ENCODE results near the gene ITPR2.

ITPR2 gene

DNA sequence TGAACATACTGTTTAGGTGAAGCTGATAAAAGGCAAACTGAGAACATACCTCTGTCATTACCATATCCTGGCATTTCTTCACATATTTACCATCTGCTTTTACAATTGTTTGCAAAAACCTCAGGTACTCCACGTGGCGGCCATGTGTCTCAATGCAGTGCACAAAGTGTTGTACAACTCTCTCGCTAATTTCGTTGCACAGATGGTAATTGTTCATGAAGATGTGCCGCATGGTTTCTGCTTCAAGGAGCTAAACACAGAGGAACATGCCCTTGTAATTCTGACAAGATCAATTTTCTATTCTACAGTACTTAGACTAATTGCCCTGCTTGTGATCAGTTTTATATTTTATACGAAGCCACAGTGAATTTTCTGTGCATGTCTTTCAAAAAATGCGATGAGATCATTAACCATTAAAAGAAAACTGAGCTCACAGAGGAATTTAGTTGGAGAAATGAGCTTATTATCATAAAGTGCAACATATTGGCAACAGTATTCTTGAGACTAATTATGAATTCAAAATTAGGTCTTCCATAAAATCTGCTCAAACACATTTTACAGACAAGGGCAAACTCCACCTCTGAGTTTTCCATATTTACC is 233.8 kb downstream of the ITPR2 start:
- TF ChIP-seq, protein P1, sequence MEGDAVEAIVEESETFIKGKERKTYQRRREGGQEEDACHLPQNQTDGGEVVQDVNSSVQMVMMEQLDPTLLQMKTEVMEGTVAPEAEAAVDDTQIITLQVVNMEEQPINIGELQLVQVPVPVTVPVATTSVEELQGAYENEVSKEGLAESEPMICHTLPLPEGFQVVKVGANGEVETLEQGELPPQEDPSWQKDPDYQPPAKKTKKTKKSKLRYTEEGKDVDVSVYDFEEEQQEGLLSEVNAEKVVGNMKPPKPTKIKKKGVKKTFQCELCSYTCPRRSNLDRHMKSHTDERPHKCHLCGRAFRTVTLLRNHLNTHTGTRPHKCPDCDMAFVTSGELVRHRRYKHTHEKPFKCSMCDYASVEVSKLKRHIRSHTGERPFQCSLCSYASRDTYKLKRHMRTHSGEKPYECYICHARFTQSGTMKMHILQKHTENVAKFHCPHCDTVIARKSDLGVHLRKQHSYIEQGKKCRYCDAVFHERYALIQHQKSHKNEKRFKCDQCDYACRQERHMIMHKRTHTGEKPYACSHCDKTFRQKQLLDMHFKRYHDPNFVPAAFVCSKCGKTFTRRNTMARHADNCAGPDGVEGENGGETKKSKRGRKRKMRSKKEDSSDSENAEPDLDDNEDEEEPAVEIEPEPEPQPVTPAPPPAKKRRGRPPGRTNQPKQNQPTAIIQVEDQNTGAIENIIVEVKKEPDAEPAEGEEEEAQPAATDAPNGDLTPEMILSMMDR (IDR thresholded peaks at IDR 0.05; ENCODE audit: insufficient read depth, low read length, poor library complexity, severe bottlenecking): no peak
- DNase-seq (ENCODE audit: extremely low read depth, insufficient read length): no peak
- peaks cover 11% of the 10 kb centered on the region for H3K36me3 ChIP-seq (ENCODE audit: control insufficient read depth, insufficient read depth, low read length)
- no peak overlapping the region for H3K4me3 ChIP-seq (replicated peaks; ENCODE audit: low read depth, low read length)
- no peaks in the 10 kb centered on the region for H3K27me3 ChIP-seq (replicated peaks; ENCODE audit: control insufficient read depth, insufficient read depth, low read length)

DNA sequence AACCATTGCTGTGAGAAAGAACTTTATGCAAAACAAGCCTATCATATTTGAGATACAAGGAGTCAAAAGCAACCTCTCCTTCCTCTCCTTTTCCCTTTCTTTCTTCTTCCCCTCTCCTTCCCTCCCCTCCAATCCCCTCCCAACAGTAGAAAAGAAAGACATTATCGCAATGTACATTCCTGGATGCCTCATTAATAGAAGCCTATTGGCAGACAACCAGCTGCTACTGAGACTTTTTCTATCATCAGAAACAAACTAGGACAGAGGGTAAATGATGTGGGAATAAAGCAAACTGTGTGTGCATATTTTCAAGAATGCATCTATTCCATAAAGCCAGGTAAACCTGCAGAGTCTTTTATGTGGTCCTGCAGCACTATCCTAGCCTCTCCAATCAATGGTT is 237.2 kb downstream of the ITPR2 start:
- TF ChIP-seq, protein P1 (IDR thresholded peaks at IDR 0.05; ENCODE audit: insufficient read depth, low read length, poor library complexity, severe bottlenecking): no peak
- no peaks in the 10 kb centered on the region for H3K27me3 ChIP-seq (replicated peaks; ENCODE audit: control insufficient read depth, insufficient read depth, low read length)
- H3K36me3 ChIP-seq (ENCODE audit: control insufficient read depth, insufficient read depth, low read length): peaks cover 7% of the 10 kb centered on the region
- no peak for DNase-seq (ENCODE audit: extremely low read depth, insufficient read length)
- H3K4me3 ChIP-seq (replicated peaks; ENCODE audit: low read depth, low read length): no peak overlapping the region

DNA sequence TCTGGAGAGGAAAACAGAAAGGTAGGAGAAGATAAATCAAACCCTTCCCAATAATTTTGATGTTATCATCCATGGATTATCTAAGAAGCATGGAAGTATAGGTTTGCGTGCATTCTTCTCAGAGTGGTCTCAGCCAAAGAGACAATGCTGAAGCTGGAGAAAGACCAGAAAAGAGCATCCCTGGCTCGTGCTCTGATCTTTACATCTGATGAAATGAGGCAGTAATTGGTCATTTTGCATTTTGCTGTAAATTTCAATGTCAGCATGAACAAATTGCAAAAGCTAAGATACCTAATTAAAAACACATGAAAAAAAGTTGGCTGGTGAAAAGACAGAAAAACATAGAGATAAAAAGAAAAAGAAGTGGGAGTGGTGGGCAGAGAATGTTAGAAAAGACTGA is 252.4 kb downstream of the ITPR2 start:
- DNase-seq (ENCODE audit: extremely low read depth, insufficient read length): no peak
- no peaks in the 10 kb centered on the region for H3K27me3 ChIP-seq (replicated peaks; ENCODE audit: control insufficient read depth, insufficient read depth, low read length)
- no peak overlapping the region for H3K4me3 ChIP-seq (replicated peaks; ENCODE audit: low read depth, low read length)
- TF ChIP-seq, protein P1 (IDR thresholded peaks at IDR 0.05; ENCODE audit: insufficient read depth, low read length, poor library complexity, severe bottlenecking): no peak
- peaks cover 3% of the 10 kb centered on the region for H3K36me3 ChIP-seq (ENCODE audit: control insufficient read depth, insufficient read depth, low read length)

DNA sequence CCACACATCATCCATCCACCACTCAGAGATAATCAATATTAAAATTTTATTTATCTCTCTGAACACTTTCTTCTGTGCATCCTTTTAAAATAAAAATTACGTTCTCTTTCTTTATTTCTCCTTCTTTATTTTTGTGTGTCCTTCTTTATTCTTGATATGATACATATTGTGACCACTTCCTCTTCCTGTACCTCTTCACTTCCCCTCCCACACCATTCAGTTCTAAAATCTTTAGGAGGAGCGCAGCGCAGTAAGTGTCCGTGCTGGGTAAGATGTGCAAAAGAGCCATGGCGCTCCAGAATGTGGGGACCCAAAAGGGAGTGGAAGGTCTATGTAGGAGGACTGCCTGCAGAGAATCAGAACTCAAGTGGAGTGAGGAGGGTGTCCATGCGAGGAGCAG is 256.7 kb downstream of the ITPR2 start:
- no peaks in the 10 kb centered on the region for H3K27me3 ChIP-seq (replicated peaks; ENCODE audit: control insufficient read depth, insufficient read depth, low read length)
- TF ChIP-seq, protein P1 (IDR thresholded peaks at IDR 0.05; ENCODE audit: insufficient read depth, low read length, poor library complexity, severe bottlenecking): no peak
- DNase-seq (ENCODE audit: extremely low read depth, insufficient read length): no peak
- no peak overlapping the region for H3K4me3 ChIP-seq (replicated peaks; ENCODE audit: low read depth, low read length)
- H3K36me3 ChIP-seq (ENCODE audit: control insufficient read depth, insufficient read depth, low read length): peaks cover 6% of the 10 kb centered on the region

DNA sequence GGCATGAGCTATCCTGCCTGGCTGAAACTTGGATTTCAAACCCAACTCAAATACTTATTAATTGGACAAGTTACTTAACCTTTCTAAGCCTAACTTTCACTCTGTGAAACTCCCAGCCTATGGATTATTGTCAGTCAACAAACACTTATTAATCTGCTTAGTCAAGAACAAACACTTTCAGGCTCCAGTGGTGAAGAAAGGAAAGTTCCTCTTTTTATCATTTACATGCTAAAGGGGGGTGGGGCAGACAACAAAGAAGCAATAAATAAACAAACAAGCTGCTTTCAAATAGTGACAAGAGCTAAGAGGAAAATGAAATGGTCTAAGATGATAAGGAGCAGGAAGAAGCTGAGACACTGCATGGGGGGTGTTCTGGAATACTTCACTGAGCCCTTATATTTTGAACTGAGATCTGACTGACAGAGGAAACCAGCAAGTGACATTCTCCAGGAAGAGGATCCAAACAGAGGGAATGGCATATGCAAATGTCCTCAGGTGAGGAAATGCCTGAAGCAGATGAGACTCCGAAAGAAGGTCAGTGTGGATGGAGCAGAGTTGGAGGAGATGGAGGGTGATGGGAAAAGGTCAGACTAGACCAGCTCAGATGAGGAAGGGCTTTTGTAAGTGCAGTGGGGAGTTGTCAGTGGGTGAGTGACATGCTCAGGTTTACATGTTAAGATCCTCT is 259.6 kb downstream of the ITPR2 start:
- TF ChIP-seq, protein P1 (IDR thresholded peaks at IDR 0.05; ENCODE audit: insufficient read depth, low read length, poor library complexity, severe bottlenecking): no peak
- no peak overlapping the region for H3K4me3 ChIP-seq (replicated peaks; ENCODE audit: low read depth, low read length)
- no peaks in the 10 kb centered on the region for H3K27me3 ChIP-seq (replicated peaks; ENCODE audit: control insufficient read depth, insufficient read depth, low read length)
- DNase-seq (ENCODE audit: extremely low read depth, insufficient read length): no peak
- peaks cover 4% of the 10 kb centered on the region for H3K36me3 ChIP-seq (ENCODE audit: control insufficient read depth, insufficient read depth, low read length)
